Activated CD4-positive, alpha-beta memory T cell treated with anti-CD3 and anti-CD28 coated beads for 36 hours (primary cell): ENCODE results near the gene PARVA. TPM values are rescaled to one million over a fixed set of nuclear protein-coding genes. Genes with fewer than 3 reads are reported as not detected.

Experiments
- CTCF ChIA-PET: fragments of 350-600 bp; sonication (Branson Sonifier 250); formaldehyde crosslinking; loops from one replicate; lab custom pipeline; 2021; ENCODE audit warnings: antibody characterized with exemption, inconsistent platforms; lab: Charles Lee
- POLR2A ChIA-PET: fragments of 350-600 bp; sonication (Branson Sonifier 250); formaldehyde crosslinking; loops from one replicate; lab custom pipeline; 2021; ENCODE audit warnings: antibody characterized with exemption; lab: Charles Lee
- DNase-seq: peaks from one replicate; pipeline ENCODE4 v3.0.0-alpha.2; 2020
- H3K27ac Mint-ChIP-seq: one replicate; pipeline ENCODE4 v1.8.0; 2021; ENCODE audit warnings: mixed read lengths
- H3K27me3 Mint-ChIP-seq: one replicate; pipeline ENCODE4 v1.8.0; 2021; ENCODE audit warnings: mixed read lengths
- H3K36me3 Mint-ChIP-seq: one replicate; pipeline ENCODE4 v1.8.0; 2021; ENCODE audit warnings: mixed read lengths
- H3K4me1 Mint-ChIP-seq: one replicate; pipeline ENCODE4 v1.8.0; 2021; ENCODE audit warnings: low read depth, mixed read lengths
- H3K4me3 Mint-ChIP-seq: one replicate; pipeline ENCODE4 v1.8.0; 2021; ENCODE audit warnings: mild to moderate bottlenecking, mixed read lengths
- H3K9me3 Mint-ChIP-seq: one replicate; pipeline ENCODE4 v1.8.0; 2021; ENCODE audit warnings: mixed read lengths
- intact Hi-C: fragments of 100-400 bp; cut with micrococcal nuclease; formaldehyde crosslinking; loops from one replicate; pipeline ENCODE4 v1.15.1; 2023
- total RNA-seq, 2 experiments: library from RNA; stranded (reverse); gene quantifications; one replicate each; pipeline ENCODE4 v1.2.3, GENCODE V29; 2021

PARVA gene
- total RNA-seq, 2 experiments from 2014 or later: 0.33 to 0.41 TPM

DNA sequence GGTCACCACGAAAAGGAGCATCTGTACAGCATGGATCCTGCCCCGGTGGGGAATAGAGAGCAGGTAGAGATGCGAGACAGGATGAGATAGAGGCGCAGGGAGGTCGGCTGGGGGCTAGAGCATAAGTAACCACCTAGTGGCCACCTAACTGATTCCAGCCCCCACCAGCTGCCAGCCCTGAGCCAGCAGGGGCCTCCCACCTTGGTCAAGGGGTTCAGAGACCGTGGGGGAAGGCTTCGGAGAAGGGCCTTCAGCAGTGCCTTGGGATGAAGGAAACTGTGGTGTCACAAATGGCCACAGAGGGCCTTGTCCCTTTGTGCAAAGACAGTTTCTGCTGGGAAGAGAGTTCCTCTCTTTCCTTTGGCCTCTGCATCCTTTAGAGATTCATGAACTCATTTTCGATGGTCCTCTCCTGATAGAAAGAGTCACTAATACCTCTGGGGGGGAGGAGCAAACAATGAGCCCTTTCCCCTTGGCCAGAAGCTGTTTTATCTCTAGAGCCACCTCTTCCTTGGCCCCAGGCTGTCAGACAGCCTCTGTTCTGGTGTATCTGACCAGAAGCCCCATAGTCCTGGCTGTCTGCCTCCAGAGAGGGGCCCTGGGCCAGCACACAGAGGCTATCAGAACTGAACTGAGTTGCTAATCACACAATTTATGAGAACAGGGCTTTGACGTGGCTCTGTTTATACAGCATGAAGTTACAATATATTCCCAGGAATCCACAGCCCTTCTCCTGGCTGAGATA lies 146.0 kb downstream of the PARVA start:
- ChIA-PET POLR2A (no interaction called here), CTCF (no interaction called here)
- no peaks in the 10 kb centered on the region for H3K27me3 Mint-ChIP-seq
- no peak for DNase-seq
- no peak overlapping the region for H3K27ac Mint-ChIP-seq
- no peaks in the 10 kb centered on the region for H3K9me3 Mint-ChIP-seq
- H3K36me3 Mint-ChIP-seq: no peaks in the 10 kb centered on the region
- H3K4me3 Mint-ChIP-seq: no peak overlapping the region
- intact Hi-C loops: no loop called here
- H3K4me1 Mint-ChIP-seq: no peaks in the 10 kb centered on the region

DNA sequence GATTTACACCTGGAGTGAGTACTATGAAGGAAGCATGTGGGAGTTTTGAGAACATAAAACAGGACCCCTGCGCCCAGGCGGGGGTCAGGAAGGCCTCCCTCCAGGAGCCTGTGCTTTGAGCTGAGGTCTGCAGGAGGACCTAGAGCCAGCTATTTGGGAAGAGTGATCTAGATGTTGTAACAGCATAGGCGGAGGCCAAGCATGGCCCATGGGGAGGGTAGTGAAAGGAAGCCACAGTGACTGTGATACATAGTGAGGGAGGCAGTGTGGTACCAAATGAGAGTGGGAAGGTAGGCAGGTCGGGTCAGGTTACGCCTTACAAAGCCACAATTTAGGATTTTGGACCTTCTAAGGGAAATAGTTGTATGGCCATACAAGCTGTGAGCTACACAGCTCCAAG lies 147.5 kb downstream of the PARVA start:
- no peaks in the 10 kb centered on the region for H3K4me1 Mint-ChIP-seq
- H3K36me3 Mint-ChIP-seq: no peaks in the 10 kb centered on the region
- no peak for DNase-seq
- no peaks in the 10 kb centered on the region for H3K9me3 Mint-ChIP-seq
- ChIA-PET CTCF (no interaction called here), POLR2A (no interaction called here)
- H3K27ac Mint-ChIP-seq: no peak overlapping the region
- intact Hi-C loops: no loop called here
- H3K27me3 Mint-ChIP-seq: no peaks in the 10 kb centered on the region
- no peak overlapping the region for H3K4me3 Mint-ChIP-seq

DNA sequence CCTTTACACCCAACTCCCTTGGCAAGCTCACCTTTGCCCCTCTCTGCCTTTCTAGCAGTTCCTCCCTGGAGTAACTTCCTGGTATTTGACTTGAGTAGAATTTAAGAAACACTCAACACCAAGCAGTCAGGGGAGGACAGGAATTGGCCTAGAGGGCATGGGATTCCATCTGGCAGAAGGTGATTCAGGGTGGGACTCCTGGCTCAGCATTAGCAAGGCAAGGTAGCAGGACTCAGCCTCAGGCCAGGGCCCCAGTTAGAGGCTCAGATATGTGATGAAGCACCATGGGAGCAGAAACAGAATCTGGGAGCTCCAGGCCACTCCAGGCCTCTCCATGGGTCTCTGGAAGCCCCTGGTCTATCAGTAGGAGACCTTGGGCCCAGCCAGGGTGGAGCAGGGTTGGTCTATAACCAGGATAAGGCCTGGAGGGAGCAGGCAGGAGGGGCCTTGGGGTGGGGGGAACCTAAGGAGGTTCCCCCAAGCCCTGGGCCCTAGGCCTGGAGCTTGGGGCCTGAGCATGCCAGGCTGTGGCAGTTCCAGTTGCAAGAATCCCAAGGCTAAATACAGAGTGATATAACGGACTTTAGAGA lies 148.2 kb downstream of the PARVA start:
- Mint-ChIP-seq H3K4me1 (no peaks in the 10 kb centered on the region), H3K27ac (no peak overlapping the region), H3K4me3 (no peak overlapping the region), H3K36me3 (no peaks in the 10 kb centered on the region), H3K27me3 (no peaks in the 10 kb centered on the region), H3K9me3 (no peaks in the 10 kb centered on the region)
- CTCF ChIA-PET: no interaction called here
- POLR2A ChIA-PET: no interaction called here
- intact Hi-C loops: no loop called here
- no peak for DNase-seq

DNA sequence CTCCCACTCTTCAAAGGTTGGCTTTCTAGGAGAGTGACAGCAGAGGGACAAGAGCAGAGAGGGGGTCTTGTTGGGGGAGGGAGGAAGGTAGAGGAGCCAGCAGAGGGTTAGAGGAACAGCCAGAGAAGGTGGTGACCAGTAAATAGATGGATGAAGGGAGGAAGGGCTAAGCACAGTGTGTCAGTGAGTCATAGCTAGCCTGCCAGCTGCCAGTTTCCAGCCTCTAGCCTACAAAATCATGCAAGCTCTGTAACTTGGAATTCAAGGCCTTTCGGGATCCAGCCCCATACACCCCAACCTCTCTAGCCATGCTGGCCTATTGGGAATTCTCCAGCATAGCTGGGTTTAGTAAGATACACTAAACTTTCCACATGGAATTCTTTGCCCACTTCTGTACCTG lies 149.4 kb downstream of the PARVA start:
- CTCF ChIA-PET: no interaction called here
- intact Hi-C loops: no loop called here
- Mint-ChIP-seq H3K4me1 (no peaks in the 10 kb centered on the region), H3K9me3 (no peaks in the 10 kb centered on the region), H3K27me3 (no peaks in the 10 kb centered on the region), H3K4me3 (no peak overlapping the region), H3K27ac (no peak overlapping the region), H3K36me3 (no peaks in the 10 kb centered on the region)
- DNase-seq: no peak
- POLR2A ChIA-PET: no interaction called here

DNA sequence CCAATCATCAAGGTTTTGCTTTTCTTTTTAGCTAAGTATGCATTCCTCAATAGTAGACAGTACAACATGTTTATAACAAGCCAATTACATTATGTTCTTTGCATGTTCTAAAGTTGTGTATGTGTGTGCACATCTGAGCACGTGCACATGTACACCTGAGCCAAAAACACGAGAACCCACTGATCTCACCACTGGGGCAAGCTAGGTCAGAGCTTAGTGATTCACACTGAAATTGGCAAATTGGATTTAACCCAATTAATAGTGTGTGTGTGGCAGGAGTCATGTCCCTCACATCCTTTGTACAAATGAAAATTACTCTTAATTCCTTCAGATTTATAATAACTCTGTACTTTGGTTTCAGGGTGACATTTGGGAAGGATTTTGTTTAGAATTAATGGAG lies 151.1 kb downstream of the PARVA start:
- no peak for DNase-seq
- intact Hi-C loops: no loop called here
- Mint-ChIP-seq H3K27me3 (no peaks in the 10 kb centered on the region), H3K4me3 (no peak overlapping the region), H3K27ac (no peak overlapping the region), H3K9me3 (no peaks in the 10 kb centered on the region), H3K36me3 (no peaks in the 10 kb centered on the region), H3K4me1 (no peaks in the 10 kb centered on the region)
- CTCF ChIA-PET: no interaction called here
- POLR2A ChIA-PET: no interaction called here

DNA sequence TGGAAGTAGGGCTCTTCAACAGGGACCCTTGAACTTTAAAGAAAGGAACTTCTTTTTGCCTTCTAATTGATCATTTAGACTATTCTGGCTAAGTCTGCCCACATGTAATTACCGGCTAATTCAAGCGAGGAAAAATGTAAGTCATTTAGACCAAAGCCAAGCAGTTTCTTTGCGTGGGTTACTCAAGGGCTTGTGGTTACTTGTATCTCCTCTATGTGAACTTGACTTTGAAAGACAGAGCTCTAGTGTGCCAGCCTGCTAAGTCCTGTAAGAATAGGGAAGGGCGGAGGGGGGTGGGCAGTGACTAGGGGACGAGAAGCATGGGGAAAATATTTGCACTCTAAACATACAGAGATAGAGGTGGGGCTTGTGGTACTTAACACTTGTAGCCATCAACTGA lies 151.7 kb downstream of the PARVA start:
- no peak overlapping the region for H3K4me3 Mint-ChIP-seq
- no peaks in the 10 kb centered on the region for H3K36me3 Mint-ChIP-seq
- POLR2A ChIA-PET: no interaction called here
- H3K27ac Mint-ChIP-seq: no peak overlapping the region
- no peak for DNase-seq
- H3K4me1 Mint-ChIP-seq: no peaks in the 10 kb centered on the region
- no peaks in the 10 kb centered on the region for H3K27me3 Mint-ChIP-seq
- H3K9me3 Mint-ChIP-seq: no peaks in the 10 kb centered on the region
- CTCF ChIA-PET: no interaction called here
- intact Hi-C loops: no loop called here

DNA sequence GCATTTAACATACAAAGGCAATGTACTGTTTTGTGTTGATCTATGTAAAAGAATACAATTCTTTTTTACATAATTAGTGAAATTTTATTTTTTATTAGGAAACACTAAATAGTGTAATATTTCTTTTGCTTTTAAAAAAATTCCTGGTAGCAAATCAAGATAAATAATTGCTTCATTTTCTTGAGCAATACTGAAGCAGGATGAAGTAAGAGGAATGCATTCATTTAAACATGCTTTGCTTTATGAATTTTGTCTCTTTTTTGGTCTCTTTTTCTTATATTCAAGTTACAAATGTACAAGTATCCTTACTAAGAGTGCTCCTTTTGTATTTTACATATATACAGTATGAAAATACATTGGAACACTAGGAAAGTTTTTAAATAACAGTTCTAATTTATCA lies 152.4 kb downstream of the PARVA start:
- CTCF ChIA-PET: no interaction called here
- H3K4me1 Mint-ChIP-seq: no peaks in the 10 kb centered on the region
- H3K27ac Mint-ChIP-seq: no peak overlapping the region
- DNase-seq: no peak
- POLR2A ChIA-PET: no interaction called here
- no peak overlapping the region for H3K4me3 Mint-ChIP-seq
- intact Hi-C loops: no loop called here
- H3K9me3 Mint-ChIP-seq: no peaks in the 10 kb centered on the region
- no peaks in the 10 kb centered on the region for H3K36me3 Mint-ChIP-seq
- H3K27me3 Mint-ChIP-seq: peaks cover 2% of the 10 kb centered on the region

DNA sequence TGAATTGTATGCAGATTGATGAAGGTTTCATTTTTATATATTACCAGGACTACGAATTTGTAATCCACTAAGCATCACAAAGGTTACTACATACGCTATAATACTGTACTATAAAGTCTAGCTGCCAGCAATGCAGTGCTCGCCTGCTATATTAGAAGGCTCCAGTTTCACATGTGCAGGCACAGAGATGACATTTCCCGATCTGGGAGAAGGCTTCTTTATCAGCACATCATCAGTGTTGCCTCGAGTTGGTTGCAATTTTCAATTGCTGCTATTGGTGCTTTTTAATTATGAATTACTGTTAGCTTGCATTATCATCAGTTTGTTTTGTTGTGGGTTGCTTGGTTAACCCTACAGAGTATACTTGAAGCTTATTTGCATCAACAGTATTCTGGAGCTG lies 153.6 kb downstream of the PARVA start:
- no peak overlapping the region for H3K27ac Mint-ChIP-seq
- no peaks in the 10 kb centered on the region for H3K36me3 Mint-ChIP-seq
- intact Hi-C loops: no loop called here
- DNase-seq: no peak
- H3K27me3 Mint-ChIP-seq: peaks cover 4% of the 10 kb centered on the region
- no peak overlapping the region for H3K4me3 Mint-ChIP-seq
- no peaks in the 10 kb centered on the region for H3K4me1 Mint-ChIP-seq
- POLR2A ChIA-PET: interaction anchor here (0.6 kb wide), 1 partner anchor 201 kb away, joined by 4 read pairs; no protein-coding TSS in a partner anchor
- H3K9me3 Mint-ChIP-seq: no peaks in the 10 kb centered on the region
- CTCF ChIA-PET: no interaction called here

DNA sequence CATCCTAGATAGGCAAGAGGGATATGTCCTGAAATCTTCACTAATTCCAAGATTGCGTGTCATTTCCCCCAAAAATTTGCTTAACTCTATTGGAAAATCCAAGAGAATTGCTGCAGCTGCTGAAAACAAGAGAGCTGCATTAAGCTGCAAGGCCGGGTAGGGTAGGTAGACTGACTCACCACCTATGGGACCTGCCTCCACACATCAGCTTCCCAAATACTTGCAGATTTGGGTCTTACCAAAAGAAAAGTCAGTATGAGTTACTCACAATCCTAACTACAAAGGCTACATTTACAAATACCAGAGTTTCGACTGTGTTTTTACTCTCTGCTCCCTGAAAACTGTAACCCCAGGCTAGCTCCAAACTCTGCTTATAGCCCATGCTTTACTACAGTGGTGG lies 154.3 kb downstream of the PARVA start:
- intact Hi-C loops: no loop called here
- Mint-ChIP-seq H3K27me3 (peaks cover 8% of the 10 kb centered on the region), H3K9me3 (no peaks in the 10 kb centered on the region), H3K4me3 (no peak overlapping the region), H3K27ac (no peak overlapping the region), H3K4me1 (no peaks in the 10 kb centered on the region), H3K36me3 (no peaks in the 10 kb centered on the region)
- CTCF ChIA-PET: no interaction called here
- POLR2A ChIA-PET: interaction anchor here (0.6 kb wide), 2 partner anchors 201 to 962 kb away, joined by 4 read pairs; no protein-coding TSS in a partner anchor
- no peak for DNase-seq

DNA sequence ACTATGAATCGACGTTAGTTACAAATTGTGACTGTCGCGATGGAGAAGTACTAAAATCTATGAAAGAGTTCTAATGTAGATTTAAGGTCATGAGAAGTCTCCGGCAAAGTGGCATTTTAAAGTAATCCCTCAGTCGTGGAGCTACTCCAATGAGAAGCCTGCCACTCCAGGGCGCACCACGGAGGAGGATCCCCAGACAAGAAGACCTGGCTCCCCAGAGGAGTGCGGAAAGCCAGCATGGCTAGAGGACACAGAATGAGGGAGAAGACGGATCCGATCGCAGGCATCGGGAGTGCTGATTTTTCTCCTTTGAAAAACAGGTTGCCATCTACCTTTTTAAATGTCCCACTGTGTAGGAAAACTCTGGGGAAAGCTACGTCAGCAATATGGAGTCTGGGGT lies 155.2 kb downstream of the PARVA start:
- Mint-ChIP-seq H3K36me3 (no peaks in the 10 kb centered on the region), H3K9me3 (no peaks in the 10 kb centered on the region), H3K4me1 (no peaks in the 10 kb centered on the region), H3K4me3 (no peak overlapping the region), H3K27ac (no peak overlapping the region), H3K27me3 (peaks cover 11% of the 10 kb centered on the region)
- ChIA-PET CTCF (no interaction called here), POLR2A (no interaction called here)
- intact Hi-C loops: no loop called here
- no peak for DNase-seq

DNA sequence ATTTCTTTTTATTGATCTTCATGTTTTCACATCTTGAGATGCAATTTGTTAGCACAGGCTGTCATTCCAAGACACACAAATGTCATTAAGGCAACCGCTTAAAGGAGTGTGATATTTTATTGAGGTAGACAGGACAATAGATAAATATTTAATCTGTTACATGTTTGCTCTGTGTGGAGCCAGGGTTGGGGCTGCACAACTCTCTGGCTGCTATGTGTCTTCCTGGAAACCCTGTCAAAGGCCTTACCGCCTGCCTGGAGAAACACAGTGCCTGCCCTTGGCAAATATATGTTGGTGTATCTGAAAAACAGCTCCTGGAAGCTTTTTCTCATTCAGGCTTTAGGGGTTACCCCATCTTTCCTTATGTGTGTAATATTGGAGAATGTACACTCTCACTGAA lies 157.2 kb downstream of the PARVA start:
- CTCF ChIA-PET: interaction anchor here (0.7 to 0.8 kb wide), 2 partner anchors 13 to 27 kb away, joined by 3 to 4 read pairs; no protein-coding TSS in a partner anchor
- H3K4me1 Mint-ChIP-seq: no peaks in the 10 kb centered on the region
- no peak overlapping the region for H3K27ac Mint-ChIP-seq
- H3K27me3 Mint-ChIP-seq: peaks cover 11% of the 10 kb centered on the region
- no peaks in the 10 kb centered on the region for H3K36me3 Mint-ChIP-seq
- POLR2A ChIA-PET: no interaction called here
- no peaks in the 10 kb centered on the region for H3K9me3 Mint-ChIP-seq
- DNase-seq: no peak
- H3K4me3 Mint-ChIP-seq: no peak overlapping the region
- intact Hi-C loops: no loop called here

DNA sequence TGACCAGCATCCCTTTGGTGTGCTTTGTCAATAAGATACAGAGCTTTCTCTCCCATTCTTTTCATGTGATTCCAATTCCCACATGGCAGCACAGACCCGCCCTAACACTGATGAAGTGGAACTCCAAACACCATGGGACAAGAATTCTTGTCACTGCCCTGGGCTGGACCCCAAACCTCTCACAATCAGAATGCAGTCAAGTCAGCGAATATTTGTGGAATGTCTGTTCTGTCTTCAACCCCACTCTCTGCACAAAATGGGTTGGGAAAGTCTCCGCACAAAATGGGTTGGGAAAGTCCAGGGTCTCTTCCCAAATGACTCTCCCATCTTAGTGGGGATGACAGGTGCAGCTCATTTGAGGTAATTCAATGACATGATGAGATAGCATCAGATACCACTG lies 157.9 kb downstream of the PARVA start:
- ChIA-PET POLR2A (no interaction called here), CTCF (no interaction called here)
- DNase-seq: no peak
- intact Hi-C loops: no loop called here
- no peaks in the 10 kb centered on the region for H3K4me1 Mint-ChIP-seq
- H3K9me3 Mint-ChIP-seq: no peaks in the 10 kb centered on the region
- H3K4me3 Mint-ChIP-seq: no peak overlapping the region
- H3K36me3 Mint-ChIP-seq: no peaks in the 10 kb centered on the region
- H3K27ac Mint-ChIP-seq: no peak overlapping the region
- H3K27me3 Mint-ChIP-seq: peaks cover 11% of the 10 kb centered on the region

DNA sequence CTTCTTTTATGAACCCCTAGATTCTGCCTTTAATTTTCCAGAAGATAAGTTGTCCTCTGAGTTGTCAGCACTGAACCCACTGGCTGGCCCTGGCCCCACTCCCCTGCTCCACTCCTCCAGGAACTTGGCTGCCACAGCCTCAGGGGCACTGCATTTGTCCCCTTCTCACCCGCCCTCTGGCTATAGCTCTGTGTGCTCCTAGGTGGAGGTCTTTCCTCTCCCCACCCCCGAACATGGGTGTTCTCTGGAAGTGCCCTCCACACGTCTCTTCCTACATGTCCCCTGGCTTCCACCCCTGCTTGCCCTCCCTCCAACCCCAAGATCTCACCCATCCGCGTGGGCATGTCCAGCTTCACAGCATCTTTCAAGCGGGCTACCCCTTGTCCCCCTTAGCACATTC lies 159.2 kb downstream of the PARVA start:
- H3K36me3 Mint-ChIP-seq: no peaks in the 10 kb centered on the region
- no peak for DNase-seq
- CTCF ChIA-PET: interaction anchor here (0.9 kb wide), 1 partner anchor 352 kb away, joined by 3 read pairs; no protein-coding TSS in a partner anchor
- no peak overlapping the region for H3K4me3 Mint-ChIP-seq
- no peaks in the 10 kb centered on the region for H3K9me3 Mint-ChIP-seq
- H3K4me1 Mint-ChIP-seq: no peaks in the 10 kb centered on the region
- POLR2A ChIA-PET: no interaction called here
- H3K27ac Mint-ChIP-seq: no peak overlapping the region
- intact Hi-C loops: no loop called here
- H3K27me3 Mint-ChIP-seq: peaks cover 11% of the 10 kb centered on the region
